ENCODE data around the gene LYPLA2. TPM values are rescaled to one million over a fixed set of nuclear protein-coding genes. Genes with fewer than 3 reads are reported as not detected.
A peak's percentile ranks its signal among the peaks of the same experiment; 100 is the strongest.

LYPLA2 gene
- total and polyA plus RNA-seq, 2 of the 8 experiments (the other 6 are each of a cell fraction or from before 2014, with no cell fraction given): 138 to 211 TPM

DNA sequence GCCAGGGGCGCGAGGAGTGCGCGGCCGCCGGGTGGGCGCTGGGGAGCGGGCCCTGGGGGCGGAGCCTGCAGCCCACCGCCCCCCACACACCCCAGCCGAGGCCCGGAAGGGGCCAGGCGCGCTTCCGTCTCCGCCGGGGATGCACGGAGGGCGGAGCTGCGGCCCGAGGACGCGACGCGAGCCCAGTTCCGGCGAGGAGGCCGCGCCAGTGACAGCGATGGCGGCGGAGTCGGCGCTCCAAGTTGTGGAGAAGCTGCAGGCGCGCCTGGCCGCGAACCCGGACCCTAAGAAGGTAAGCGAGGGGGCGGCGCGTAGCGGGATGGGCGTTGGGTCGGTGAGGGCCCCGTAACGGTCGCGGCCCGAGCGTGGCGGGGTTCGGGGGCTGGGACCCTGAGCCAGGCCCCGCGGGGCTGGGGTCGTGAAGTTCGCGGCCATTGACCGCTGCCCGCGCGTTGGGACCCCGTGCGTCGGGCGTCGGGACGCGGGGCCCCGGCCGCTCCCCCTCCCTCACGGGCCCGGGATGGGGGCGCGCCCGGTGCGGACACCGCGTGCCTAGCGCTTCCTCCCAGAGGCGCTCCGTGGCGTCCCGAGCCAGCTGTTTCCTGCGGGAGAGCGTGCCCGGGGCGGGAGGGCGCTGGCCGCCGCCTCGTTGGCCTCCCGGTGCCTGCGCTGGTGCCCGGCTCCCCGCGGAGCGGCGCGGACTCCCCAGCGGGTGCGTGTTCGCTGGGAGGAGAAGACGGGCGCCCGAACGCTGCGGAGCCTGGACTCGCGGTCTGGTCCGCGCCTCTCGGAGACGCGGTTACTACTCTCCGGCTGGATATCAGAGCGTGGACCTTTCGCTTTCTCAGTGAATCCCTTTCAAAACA lies 47.4 kb upstream of the LYPLA2 start, which contains the start of gene ELOA (continued):
- TF ChIP-seq KDM4A (IDR thresholded peaks at IDR 0.05; ENCODE audit: low read depth, low read length, severe bottlenecking) (no peak), BCL11A (IDR thresholded peaks at IDR 0.05; ENCODE audit: low read depth in 2 of 2, low read length in 2 of 2) (no peak), SRF (IDR thresholded peaks at IDR 0.05; ENCODE audit: low read depth, low read length) (no peak), SP4 (IDR thresholded peaks at IDR 0.05; ENCODE audit: low read length) (no peak), BACH1 (IDR thresholded peaks at IDR 0.05; ENCODE audit: low read length) (no peak), KDM5A (IDR thresholded peaks at IDR 0.05; ENCODE audit: low read length) (peak; percentile 69), MAFK (IDR thresholded peaks at IDR 0.05; ENCODE audit: low read depth, low read length) (no peak), SUZ12 (IDR thresholded peaks at IDR 0.05; ENCODE audit: low read length) (no peak), TAF1 (IDR thresholded peaks at IDR 0.05; ENCODE audit: low read depth, low read length) (peak; percentile 69; the same call in 1 of the 2 replicates), ATF3 (IDR thresholded peaks at IDR 0.05; ENCODE audit: insufficient read depth, low read depth, low read length) (no peak), HDAC2 (IDR thresholded peaks at IDR 0.05; ENCODE audit: borderline replicate concordance in 1 of 2, low read depth in 2 of 2, low read length in 2 of 2) (peak in 1 of 2 experiments; percentile 84; a peak in 1 of 4 replicates), TEAD4 (IDR thresholded peaks at IDR 0.05; ENCODE audit: low read depth, low read length) (no peak), RFX5 (IDR thresholded peaks at IDR 0.05; ENCODE audit: borderline replicate concordance, low read depth, low read length) (no peak), CREB1 (IDR thresholded peaks at IDR 0.05) (peak; percentile 66; the same call in 1 of the 2 replicates), EZH2 (IDR thresholded peaks at IDR 0.05; ENCODE audit: low read depth, low read length, severe bottlenecking) (no peak), SP1 (IDR thresholded peaks at IDR 0.05; ENCODE audit: low read depth, low read length) (no peak), RAD21 (IDR thresholded peaks at IDR 0.05 in 1 of 2, conservative IDR thresholded peaks at IDR 0.05 in 1 of 2; ENCODE audit: low read depth in 2 of 2, low read length in 2 of 2) (no peak), ZNF274 (IDR thresholded peaks at IDR 0.05; ENCODE audit: borderline replicate concordance, extremely low read depth, low read length) (no peak), TBP (IDR thresholded peaks at IDR 0.05; ENCODE audit: low read depth, low read length) (no peak; the same call in 1 of the 2 replicates)
- TF ChIP-seq, protein P1, sequence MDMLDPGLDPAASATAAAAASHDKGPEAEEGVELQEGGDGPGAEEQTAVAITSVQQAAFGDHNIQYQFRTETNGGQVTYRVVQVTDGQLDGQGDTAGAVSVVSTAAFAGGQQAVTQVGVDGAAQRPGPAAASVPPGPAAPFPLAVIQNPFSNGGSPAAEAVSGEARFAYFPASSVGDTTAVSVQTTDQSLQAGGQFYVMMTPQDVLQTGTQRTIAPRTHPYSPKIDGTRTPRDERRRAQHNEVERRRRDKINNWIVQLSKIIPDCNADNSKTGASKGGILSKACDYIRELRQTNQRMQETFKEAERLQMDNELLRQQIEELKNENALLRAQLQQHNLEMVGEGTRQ (IDR thresholded peaks at IDR 0.05; ENCODE audit: low read length): no peak

Measured in H1 (cell line).